Spleen (tissue), 11 donors: ENCODE data around the gene SPATA4. TPM values are rescaled to one million over a fixed set of nuclear protein-coding genes. Genes with fewer than 3 reads are reported as not detected.

ENCODE experiments used
- DNase-seq: peaks from one replicate; pipeline ENCODE4 v3.0.0-alpha.2; 2020
- H3K27ac ChIP-seq, 8 donors: fragments of 200-600 bp; sonication (generic) in 7 of 8; 1 replicate in 4 of 8; 2 replicates in 4 of 8; pipeline versions ENCODE4 v1.5.0 to v1.8.0; 2016 to 2021; ENCODE audit warnings: inconsistent platforms in 4 of 8, mild to moderate bottlenecking in 4 of 8, moderate library complexity in 1 of 8
- H3K27me3 ChIP-seq, 7 donors: fragments of 200-600 bp; sonication (generic) in 6 of 7; replicated peaks in 1 of 7; 1 replicate in 4 of 7; 2 replicates in 3 of 7; pipeline versions ENCODE4 v1.5.0 to v1.8.0; 2016 to 2021; ENCODE audit warnings: inconsistent platforms in 3 of 7, mild to moderate bottlenecking in 1 of 7
- H3K36me3 ChIP-seq, 6 donors: fragments of 200-600 bp; sonication (generic) in 5 of 6; 1 replicate in 4 of 6; 2 replicates in 2 of 6; pipeline versions ENCODE4 v1.5.0 to v1.8.0; 2016 to 2021; ENCODE audit warnings: inconsistent platforms in 2 of 6
- H3K4me1 ChIP-seq, 6 donors: fragments of 200-600 bp; sonication (generic) in 5 of 6; 1 replicate in 3 of 6; 2 replicates in 3 of 6; pipeline versions ENCODE4 v1.5.0 to v1.8.0; 2016 to 2021; ENCODE audit warnings: inconsistent platforms in 3 of 6
- H3K4me3 ChIP-seq, 8 donors: fragments of 200-600 bp; sonication (generic) in 7 of 8; 1 replicate in 4 of 8; 2 replicates in 4 of 8; pipeline versions ENCODE4 v1.5.0 to v1.8.0; 2016 to 2021; ENCODE audit warnings: inconsistent platforms in 4 of 8, mild to moderate bottlenecking in 4 of 8, moderate library complexity in 2 of 8
- H3K9me3 ChIP-seq, 8 donors: fragments of 200-600 bp; sonication (generic) in 7 of 8; 1 replicate in 4 of 8; 2 replicates in 4 of 8; pipeline versions ENCODE4 v1.5.0 to v1.8.0; 2016 to 2021; ENCODE audit warnings: inconsistent platforms in 4 of 8
- CTCF ChIP-seq, 11 experiments: fragments of 200-600 bp in 7 of 11; fragments of 450-650 bp in 4 of 11; sonication (generic) in 4 of 11; IDR thresholded peaks in 8 of 11; conservative IDR thresholded peaks in 3 of 11; 1 replicate in 7 of 11; 2 replicates in 4 of 11; pipeline versions ENCODE4 v1.4.0 to v1.8.0; 2016 to 2021; ENCODE audit warnings: antibody characterized with exemption in 11 of 11, inconsistent platforms in 4 of 11, mild to moderate bottlenecking in 1 of 11
- POLR2A ChIP-seq, 3 donors: fragments of 450-650 bp; IDR thresholded peaks; one replicate each; pipeline ENCODE4 v1.5.1; 2017; ENCODE audit warnings: antibody characterized with exemption in 3 of 3, mild to moderate bottlenecking in 1 of 3
- POLR2AphosphoS5 ChIP-seq, 3 donors: sonication (generic); formaldehyde crosslinking; IDR thresholded peaks; one replicate each; pipeline ENCODE4 v1.5.1; 2017; ENCODE audit warnings: antibody characterized with exemption in 3 of 3
- WGBS, 5 donors: extraction: QIAGEN DNeasy Blood & Tissue Kit in 3 of 5; methylation state at CpG; one replicate each; pipeline versions ENCODE4 v1.1.5 to v1.1.7; 2013 to 2018; 5-methylcytosine and 5-hydroxymethylcytosine counted together
- intact Hi-C: fragments of 100-400 bp; cut with DNase I; formaldehyde crosslinking; loops from one replicate; pipeline ENCODE4 v1.15.0; 2023; ENCODE audit warnings: low total_unique reads
- polyA plus RNA-seq, 3 donors: library from polyadenylated mRNA; stranded (reverse); fragments of 200-250 nt; gene quantifications; one replicate each; pipeline ENCODE4 v1.2.1, GENCODE V29; 2013
- total RNA-seq, 7 donors: library from RNA; depleted of rRNA in 3 of 7; stranded (reverse); fragments of >200 nt in 3 of 7; fragmentation: NEBNext Ultra II Directional in 4 of 7; extraction: Animal tissue kit (Norgen Biotek cat#: 25700) in 4 of 7; gene quantifications; one replicate each; pipeline versions ENCODE4 v1.1.0 to v1.2.1, GENCODE V29; 2016 to 2021
- donor health status: healthy with polysubstance abuse.
- donor health status: DM: no; HTN: no; CAD: no; lungs with moderate emphysema.
- donor health status: DM: no; HTN: no; CAD: no.
- donor health status: Bipolar disorder and iron deficiency.
- donor health status: healthy.
- donor health status: DM: no; HTN: no; CAD: no.
- donor health status: DM: yes; HTN: yes; CAD: no.

Gene SPATA4
- total and polyA plus RNA-seq, 10 donors = not detected

GRCh38 chr4:176210579-176211296, 15.4 kb upstream of the SPATA4 start:
- intact Hi-C loops = no loop called here
- Histone ChIP-seq H3K4me1 (no peaks in the 10 kb centered on the region), H3K27ac (no peak overlapping the region), H3K36me3 (no peaks in the 10 kb centered on the region), H3K4me3 (no peak overlapping the region), H3K27me3 (peaks cover 0 to 24% (median 0%) of the 10 kb centered on the region in 7 donors), H3K9me3 (peaks cover 0 to 13% (median 8%) of the 10 kb centered on the region in 8 donors)
- TF ChIP-seq POLR2AphosphoS5 (IDR thresholded peaks at IDR 0.05) (no peak), CTCF (IDR thresholded peaks at IDR 0.05 in 8 of 11, conservative IDR thresholded peaks at IDR 0.05 in 3 of 11) (no peak), POLR2A (IDR thresholded peaks at IDR 0.05) (no peak)
- DNase-seq = no peak
- WGBS, 5 donors = 76 to 87% (median 79%) methylated on average over 7 of the region's 7 CpGs

GRCh38 chr4:176210101-176210500, 14.7 kb upstream of the SPATA4 start:
- no peak overlapping the region for H3K4me3 ChIP-seq
- peaks cover 0 to 27% (median 0%) of the 10 kb centered on the region in 7 donors for H3K27me3 ChIP-seq
- no peaks in the 10 kb centered on the region for H3K4me1 ChIP-seq
- WGBS, 5 donors = 82 to 94% (median 86%) methylated on average over 3 of the region's 3 CpGs
- intact Hi-C loops = no loop called here
- H3K9me3 ChIP-seq = peaks cover 0 to 13% (median 8%) of the 10 kb centered on the region in 8 donors
- no peak overlapping the region for H3K27ac ChIP-seq
- TF ChIP-seq CTCF (IDR thresholded peaks at IDR 0.05 in 8 of 11, conservative IDR thresholded peaks at IDR 0.05 in 3 of 11) (no peak), POLR2AphosphoS5 (IDR thresholded peaks at IDR 0.05) (no peak)
- DNase-seq = no peak
- no peaks in the 10 kb centered on the region for H3K36me3 ChIP-seq

- Histone ChIP-seq H3K36me3 (no peaks in the 10 kb centered on the region), H3K27ac (no peak overlapping the region), H3K27me3 (peaks cover 0 to 29% (median 0%) of the 10 kb centered on the region in 7 donors), H3K4me1 (no peaks in the 10 kb centered on the region), H3K4me3 (no peak overlapping the region), H3K9me3 (peaks cover 0 to 13% (median 8%) of the 10 kb centered on the region in 8 donors)
- TF ChIP-seq POLR2AphosphoS5 (IDR thresholded peaks at IDR 0.05) (no peak), POLR2A (IDR thresholded peaks at IDR 0.05) (no peak), CTCF (IDR thresholded peaks at IDR 0.05 in 8 of 11, conservative IDR thresholded peaks at IDR 0.05 in 3 of 11) (no peak)
- no peak for DNase-seq
- intact Hi-C loops = no loop called here
- 87 to 95% (median 90%) methylated on average over 4 of the region's 4 CpGs for WGBS, 5 donors
Measured at GRCh38 chr4:176209535-176209934, 14.2 kb upstream of the SPATA4 start.

GRCh38 chr4:176207839-176208238, 12.5 kb upstream of the SPATA4 start:
- 78 to 96% (median 91%) methylated on average over 5 of the region's 5 CpGs for WGBS, 5 donors
- intact Hi-C loops = no loop called here
- no peaks in the 10 kb centered on the region for H3K36me3 ChIP-seq
- no peak for DNase-seq
- no peaks in the 10 kb centered on the region for H3K4me1 ChIP-seq
- no peak overlapping the region for H3K27ac ChIP-seq
- H3K9me3 ChIP-seq = peaks cover 0 to 11% (median 8%) of the 10 kb centered on the region in 8 donors
- TF ChIP-seq POLR2AphosphoS5 (IDR thresholded peaks at IDR 0.05) (no peak), CTCF (IDR thresholded peaks at IDR 0.05 in 8 of 11, conservative IDR thresholded peaks at IDR 0.05 in 3 of 11) (no peak), POLR2A (IDR thresholded peaks at IDR 0.05) (no peak)
- no peak overlapping the region for H3K4me3 ChIP-seq
- peaks cover 0 to 29% (median 0%) of the 10 kb centered on the region in 7 donors for H3K27me3 ChIP-seq
